NCI-H2029 treated with DMSO at 0.1 percent for 48 hours (cell line): ENCODE data around the gene YPEL5.
A peak's percentile ranks its signal among the peaks of the same experiment; 100 is the strongest.

Experiments
- DNase-seq: peaks from one replicate; lab custom pipeline; 2025; lab: John Stamatoyannopoulos, UW

Gene YPEL5

DNA sequence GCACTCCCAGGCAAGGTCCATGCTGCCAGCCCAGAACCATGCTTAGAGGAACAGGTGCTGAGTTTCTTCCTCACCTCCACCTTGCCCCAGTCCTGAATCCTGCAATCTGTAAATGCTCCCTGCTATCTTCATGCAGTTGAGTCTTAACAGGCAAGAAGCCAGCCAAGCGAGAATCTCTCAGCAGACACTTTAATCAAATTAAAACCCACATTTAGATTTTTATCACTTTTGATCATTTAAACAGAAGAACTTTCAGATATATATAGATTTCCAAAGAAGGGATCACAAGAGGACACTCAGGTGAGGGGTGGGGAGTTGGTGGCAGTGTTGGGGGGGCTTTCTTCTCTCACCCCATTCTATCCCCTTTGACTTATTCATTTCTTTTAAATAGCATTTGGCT is 58.6 kb downstream of the YPEL5 start:
- no peak for DNase-seq

DNA sequence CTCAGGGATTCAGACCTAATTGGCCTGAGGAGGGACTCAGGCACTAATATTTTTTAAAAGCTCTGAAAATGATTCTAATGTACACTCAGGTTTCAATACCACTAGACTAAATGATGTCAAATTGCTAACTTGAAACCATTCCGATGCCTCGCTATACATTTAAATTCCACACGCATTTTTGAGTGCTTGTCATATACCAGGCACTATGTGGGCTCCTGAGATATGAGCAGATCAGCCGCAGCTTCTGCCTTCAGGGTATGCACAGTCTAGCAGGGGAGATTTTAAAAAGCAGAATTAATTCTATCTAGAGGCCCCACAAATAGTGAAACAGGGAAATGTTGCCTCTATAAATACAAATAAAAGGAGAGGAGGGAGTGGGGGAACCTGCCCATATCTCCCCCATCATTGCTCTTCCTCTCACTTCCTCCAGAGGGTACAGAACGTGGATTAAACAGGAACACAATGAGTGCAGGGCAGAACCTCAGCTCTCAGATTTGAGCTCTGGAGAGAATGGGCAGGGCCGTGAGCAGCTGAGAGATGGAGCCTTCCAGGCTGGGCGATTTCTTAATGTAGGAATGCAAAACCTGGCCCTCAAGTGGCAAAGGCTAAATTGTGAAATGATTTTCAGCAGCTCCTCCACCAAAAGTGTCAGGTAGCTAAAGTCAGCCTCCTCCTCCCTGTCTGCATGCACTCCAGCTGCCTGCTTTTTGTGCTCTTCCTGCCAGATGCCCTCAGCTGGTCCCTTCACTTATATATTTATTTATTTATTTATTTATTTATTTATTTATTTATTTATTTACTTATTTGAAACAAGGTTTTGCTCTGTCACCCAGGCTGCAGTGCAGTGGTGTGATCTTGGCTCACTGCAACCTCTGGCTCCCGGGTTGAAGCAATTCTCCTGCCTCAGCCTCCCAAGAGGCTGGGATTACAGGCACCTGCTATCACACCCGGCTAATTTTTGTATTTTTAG is 59.9 kb downstream of the YPEL5 start:
- DNase-seq, result no peak

DNA sequence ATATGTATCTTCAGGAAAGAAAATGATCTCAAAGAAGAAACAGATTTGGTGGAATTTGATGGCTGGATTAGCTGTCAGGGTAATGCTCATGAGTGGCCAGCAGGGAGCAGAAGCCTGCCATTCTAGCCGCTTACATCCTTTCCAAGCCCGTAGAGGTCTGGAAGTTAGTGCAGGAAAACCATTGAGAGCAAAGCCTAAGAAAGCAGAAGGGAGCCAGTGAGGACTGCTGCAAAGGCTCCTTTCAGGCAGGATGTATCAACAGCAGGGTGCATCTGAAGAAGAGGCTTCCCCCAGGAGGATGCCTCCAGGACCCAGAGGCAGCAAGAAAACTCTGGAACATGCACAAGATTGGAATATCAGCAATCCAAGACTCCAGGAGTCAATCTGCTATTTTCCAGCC is 61.6 kb downstream of the YPEL5 start:
- DNase-seq, result peak; percentile 35

DNA sequence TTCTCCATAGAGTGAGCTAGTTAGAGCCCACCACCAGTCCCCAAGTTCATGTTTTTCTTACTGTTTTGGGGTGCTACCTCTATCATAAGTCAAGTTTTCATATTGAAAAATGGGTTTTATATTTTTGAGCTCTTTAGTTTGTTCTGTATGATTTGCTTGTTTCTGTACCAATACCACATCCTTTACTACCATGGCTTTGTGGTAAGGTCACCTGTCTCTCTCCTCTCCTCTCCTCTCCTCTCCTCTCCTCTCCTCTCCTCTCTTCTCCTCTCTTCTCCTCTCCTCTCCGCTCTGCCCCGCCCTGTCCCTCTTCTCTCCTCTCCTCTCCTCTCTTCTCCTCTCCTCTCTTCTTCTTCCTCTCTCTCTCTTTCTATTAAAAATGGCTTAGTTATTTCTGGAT is 62.4 kb downstream of the YPEL5 start:
- DNase-seq, result no peak
